Erythroblast (primary cell): ENCODE results near the gene HSD11B2.
"Not testable (repeated sequence)": the region's sequence is repeated elsewhere in the genome, so short reads cannot be mapped to it uniquely, and the experiment has no call there.

Experiments used
- DNase-seq, 2 experiments: peaks; one replicate each; lab custom pipeline; 2025; lab: John Stamatoyannopoulos, UW
- GATA1 ChIP-seq: IDR thresholded peaks from 2 replicates; pipeline ENCODE4 v1.6.1; 2011; ENCODE audit warnings: low read depth, mild to moderate bottlenecking, control low read depth, low read length, moderate library complexity
- POLR2A ChIP-seq: IDR thresholded peaks from 2 replicates; pipeline ENCODE4 v1.6.1; 2011; ENCODE audit warnings: mild to moderate bottlenecking, low read length

Gene HSD11B2

GRCh38 chr16:67400901-67401300, 30.0 kb upstream of the HSD11B2 start:
- DNase-seq = no peak
- no peak for TF ChIP-seq GATA1
- no peak for TF ChIP-seq POLR2A

GRCh38 chr16:67403976-67404555, 26.9 kb upstream of the HSD11B2 start:
- TF ChIP-seq GATA1 = no peak
- no peak for TF ChIP-seq POLR2A
- no peak for DNase-seq

GRCh38 chr16:67404740-67405226, 26.1 kb upstream of the HSD11B2 start:
- TF ChIP-seq POLR2A (no peak), GATA1 (no peak)
- DNase-seq = no peak

- TF ChIP-seq POLR2A (no peak), GATA1 (no peak)
- DNase-seq = no peak
These were observed 25.6 kb upstream of the HSD11B2 start for GRCh38 chr16:67405336-67405735.

- TF ChIP-seq GATA1 (no peak), POLR2A (no peak)
- DNase-seq = no peak
These were observed 24.6 kb upstream of the HSD11B2 start for GRCh38 chr16:67406111-67406971.

- TF ChIP-seq POLR2A (no peak), GATA1 (no peak)
- no peak for DNase-seq
These were observed 23.6 kb upstream of the HSD11B2 start for GRCh38 chr16:67407176-67407787.

- TF ChIP-seq GATA1 (no peak), POLR2A (no peak)
- DNase-seq = no peak
These were observed 23.0 kb upstream of the HSD11B2 start for GRCh38 chr16:67407788-67408452.

- no peak for TF ChIP-seq POLR2A
- no peak for TF ChIP-seq GATA1
- no peak for DNase-seq
These were observed 21.3 kb upstream of the HSD11B2 start for GRCh38 chr16:67409631-67410030.

GRCh38 chr16:67411339-67411738, 19.6 kb upstream of the HSD11B2 start:
- TF ChIP-seq POLR2A (no peak), GATA1 (no peak)
- DNase-seq = no peak

- TF ChIP-seq POLR2A = no peak
- no peak for TF ChIP-seq GATA1
- DNase-seq = no peak
These were observed 18.6 kb upstream of the HSD11B2 start for GRCh38 chr16:67412294-67412693.

GRCh38 chr16:67413978-67414911, 16.7 kb upstream of the HSD11B2 start:
- TF ChIP-seq POLR2A (no peak), GATA1 (no peak)
- no peak for DNase-seq

GRCh38 chr16:67415421-67415820, 15.5 kb upstream of the HSD11B2 start:
- DNase-seq = not testable (repeated sequence)
